BJ (cell line): Measurements from ENCODE around the gene HMG20B. TPM values are rescaled to one million over a fixed set of nuclear protein-coding genes. Genes with fewer than 3 reads are reported as not detected.

ENCODE experiments used
- CTCF ChIA-PET: fragments of 350-600 bp; formaldehyde crosslinking; extraction: SDS; loops from one replicate; lab custom pipeline; 2021; ENCODE audit warnings: antibody characterized with exemption, inconsistent platforms; lab: Yijun Ruan, JAX
- POLR2A ChIA-PET: fragments of 300-600 bp; sonication (Branson Sonifier 250); formaldehyde crosslinking; extraction: SDS; loops from one replicate; lab custom pipeline; 2021; ENCODE audit warnings: antibody characterized with exemption; lab: Charles Lee
- DNase-seq: peaks from one replicate; pipeline ENCODE4 v3.0.0-alpha.2; 2011; ENCODE audit warnings: low read depth
- H3K27me3 ChIP-seq: 2 replicates; pipeline ENCODE4 v1.6.0; 2011; ENCODE audit warnings: low read length; ENCODE audit not compliant: control insufficient read depth, insufficient read depth
- H3K36me3 ChIP-seq: 2 replicates; pipeline ENCODE4 v1.5.1; 2011; ENCODE audit warnings: low read length; ENCODE audit not compliant: control insufficient read depth, insufficient read depth
- H3K4me3 ChIP-seq: 2 replicates; pipeline ENCODE4 v1.5.1; 2011; ENCODE audit warnings: low read depth, mild to moderate bottlenecking, control low read depth, low read length
- polyA plus RNA-seq: library from polyadenylated mRNA; depleted of rRNA; stranded (reverse); fragments of >200 nt; gene quantifications from 2 replicates; pipeline ENCODE4 v1.2.3, GENCODE V29; 2011
- TF ChIP-seq, protein P1 (sequence below): IDR thresholded peaks from 2 replicates; pipeline ENCODE4 v1.5.1; 2011; ENCODE audit warnings: low read depth, mild to moderate bottlenecking, control low read depth, inconsistent platforms, low read length, moderate library complexity; ENCODE audit not compliant: insufficient read depth

The HMG20B gene
- polyA plus RNA-seq, 1 experiment = 54.2 TPM

DNA sequence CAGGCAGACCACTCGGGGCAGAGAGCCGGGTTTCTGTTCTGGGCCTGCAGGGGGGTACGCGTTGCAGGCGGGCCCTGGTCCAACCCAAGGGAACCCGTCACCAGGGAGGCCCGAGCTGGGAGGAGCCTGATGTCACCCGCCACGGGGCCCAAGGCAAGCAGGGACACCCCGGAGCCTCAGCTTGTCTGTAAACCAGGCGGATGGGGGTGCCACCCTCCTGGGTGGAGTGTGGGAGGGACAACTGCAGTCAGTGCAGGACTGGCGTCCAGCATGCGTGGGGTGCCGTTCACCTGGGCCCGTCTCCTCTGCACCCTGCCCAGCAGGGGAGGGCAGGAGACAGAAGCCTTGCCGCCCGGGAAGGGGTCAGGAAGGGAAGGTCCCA, 46.9 kb downstream of the HMG20B start:
- TF ChIP-seq, protein P1, sequence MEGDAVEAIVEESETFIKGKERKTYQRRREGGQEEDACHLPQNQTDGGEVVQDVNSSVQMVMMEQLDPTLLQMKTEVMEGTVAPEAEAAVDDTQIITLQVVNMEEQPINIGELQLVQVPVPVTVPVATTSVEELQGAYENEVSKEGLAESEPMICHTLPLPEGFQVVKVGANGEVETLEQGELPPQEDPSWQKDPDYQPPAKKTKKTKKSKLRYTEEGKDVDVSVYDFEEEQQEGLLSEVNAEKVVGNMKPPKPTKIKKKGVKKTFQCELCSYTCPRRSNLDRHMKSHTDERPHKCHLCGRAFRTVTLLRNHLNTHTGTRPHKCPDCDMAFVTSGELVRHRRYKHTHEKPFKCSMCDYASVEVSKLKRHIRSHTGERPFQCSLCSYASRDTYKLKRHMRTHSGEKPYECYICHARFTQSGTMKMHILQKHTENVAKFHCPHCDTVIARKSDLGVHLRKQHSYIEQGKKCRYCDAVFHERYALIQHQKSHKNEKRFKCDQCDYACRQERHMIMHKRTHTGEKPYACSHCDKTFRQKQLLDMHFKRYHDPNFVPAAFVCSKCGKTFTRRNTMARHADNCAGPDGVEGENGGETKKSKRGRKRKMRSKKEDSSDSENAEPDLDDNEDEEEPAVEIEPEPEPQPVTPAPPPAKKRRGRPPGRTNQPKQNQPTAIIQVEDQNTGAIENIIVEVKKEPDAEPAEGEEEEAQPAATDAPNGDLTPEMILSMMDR = no peak
- Histone ChIP-seq H3K36me3 (peaks cover 17% of the 10 kb centered on the region), H3K27me3 (no peaks in the 10 kb centered on the region), H3K4me3 (no peak overlapping the region)
- no peak for DNase-seq
- ChIA-PET POLR2A (no interaction called here), CTCF (interaction anchor here (2.1 to 3.5 kb wide), 2 partner anchors 75 to 77 kb away, joined by 10 to 24 read pairs; no protein-coding TSS in a partner anchor)

DNA sequence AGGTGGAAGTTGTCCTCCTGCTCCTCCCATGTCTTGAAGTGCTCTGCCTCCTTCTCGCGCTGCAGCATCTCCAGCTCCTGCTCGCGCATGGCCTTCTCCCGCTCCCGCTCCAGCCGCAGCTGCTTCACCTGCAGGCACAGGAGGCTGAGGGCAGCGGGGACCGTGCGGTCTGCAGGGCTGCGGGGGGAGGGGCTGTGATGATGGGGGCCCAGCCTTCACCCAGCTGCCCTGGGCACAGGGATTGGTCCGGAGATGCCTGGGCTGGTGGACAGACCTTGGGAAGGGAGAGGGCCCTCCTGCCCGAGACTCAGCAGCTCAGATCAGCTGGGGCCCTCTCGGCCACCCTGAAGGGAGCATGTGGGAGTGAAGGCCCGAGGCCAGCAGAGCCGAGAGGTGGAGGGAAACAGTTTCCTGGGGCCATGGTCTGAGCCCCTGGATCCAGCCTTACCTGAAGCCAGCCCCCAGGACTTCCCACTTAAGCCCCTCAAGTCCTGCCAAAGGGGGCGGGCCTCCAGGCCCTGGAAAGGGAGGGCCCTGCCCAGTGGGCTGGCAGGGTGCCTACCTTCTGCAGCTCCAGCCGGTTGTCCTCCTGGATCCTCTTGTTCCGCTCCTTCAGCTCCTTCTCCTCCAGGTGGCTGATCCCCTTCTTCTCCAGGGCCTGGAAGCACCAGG, 47.5 kb downstream of the HMG20B start:
- no peak for DNase-seq

DNA sequence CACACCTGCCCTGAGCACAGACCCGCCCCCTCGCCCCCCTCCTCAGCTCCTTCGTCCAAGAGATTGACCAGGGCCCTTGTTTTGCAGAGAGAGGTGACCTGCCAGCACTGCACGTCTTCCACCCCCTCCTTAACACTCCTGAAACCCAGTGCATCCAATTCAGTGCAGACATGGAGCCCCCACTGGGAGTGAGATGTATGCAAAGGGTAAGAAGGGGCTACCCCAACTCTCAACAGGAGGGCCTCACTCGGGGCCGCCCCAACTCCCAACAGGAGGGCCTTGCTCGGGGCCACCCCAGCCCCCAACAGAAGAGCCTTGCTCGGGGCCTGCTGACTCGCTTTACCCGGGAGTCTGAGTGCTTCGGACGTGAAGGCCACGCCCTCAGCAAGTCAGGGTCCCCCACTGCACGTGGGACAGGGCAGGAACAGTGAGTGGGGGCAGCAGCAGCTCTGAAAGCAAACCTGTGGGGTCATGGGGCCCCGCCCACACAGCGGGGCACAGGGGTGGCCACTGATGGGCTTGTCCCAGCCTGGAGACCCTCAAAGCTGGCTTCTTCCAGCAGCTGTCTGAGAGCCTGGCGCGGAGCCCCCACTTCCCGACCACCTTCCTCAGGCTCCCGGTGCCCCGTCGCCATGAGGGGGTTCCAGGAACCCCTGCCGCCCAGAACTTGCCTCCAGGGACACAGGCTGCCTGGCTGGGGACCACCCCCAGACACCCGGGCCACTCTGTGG, 48.2 kb downstream of the HMG20B start:
- TF ChIP-seq, protein P1 = no peak
- CTCF ChIA-PET = interaction anchor here (0.6 to 3.5 kb wide), 5 partner anchors 12 to 657 kb away, joined by 3 to 24 read pairs (median 4); no protein-coding TSS in a partner anchor
- POLR2A ChIA-PET = no interaction called here
- Histone ChIP-seq H3K36me3 (peaks cover 15% of the 10 kb centered on the region), H3K4me3 (no peak overlapping the region), H3K27me3 (no peaks in the 10 kb centered on the region)
- DNase-seq = no peak

More for the DNA sequence above, 47.5 kb downstream of the HMG20B start:
- ChIA-PET CTCF (interaction anchor here (1.1 to 3.5 kb wide), 2 partner anchors 13 to 75 kb away, joined by 4 to 24 read pairs; no protein-coding TSS in a partner anchor), POLR2A (no interaction called here)
- Histone ChIP-seq H3K4me3 (no peak overlapping the region), H3K36me3 (peaks cover 17% of the 10 kb centered on the region), H3K27me3 (no peaks in the 10 kb centered on the region)
- TF ChIP-seq, protein P1 = no peak

DNA sequence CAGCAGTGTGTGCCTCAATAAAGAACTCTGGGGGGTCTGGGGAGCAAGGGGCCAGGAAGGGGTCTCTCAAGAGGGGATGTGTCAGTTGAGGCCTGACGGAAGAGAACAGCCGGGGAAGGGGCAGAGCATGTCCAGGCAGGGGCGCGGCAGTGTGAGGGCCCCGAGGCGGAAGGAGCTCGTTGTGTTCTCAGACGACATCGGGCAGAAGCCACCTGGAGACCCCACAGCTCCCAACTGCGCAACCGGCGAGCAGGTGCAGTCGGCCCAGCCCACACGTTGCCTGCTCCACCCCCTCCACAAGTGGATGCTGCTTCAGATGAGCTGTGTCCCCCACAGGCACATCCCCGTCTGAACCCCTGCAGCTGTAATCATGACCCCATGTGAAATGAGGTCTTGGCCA, 48.9 kb downstream of the HMG20B start:
- TF ChIP-seq, protein P1 = no peak
- no peak for DNase-seq
- POLR2A ChIA-PET = no interaction called here
- CTCF ChIA-PET = interaction anchor here (0.6 to 1.1 kb wide), 4 partner anchors 73 to 657 kb away, joined by 3 to 6 read pairs (median 4); no protein-coding TSS in a partner anchor
- peaks cover 15% of the 10 kb centered on the region for H3K36me3 ChIP-seq
- no peak overlapping the region for H3K4me3 ChIP-seq
- H3K27me3 ChIP-seq = no peaks in the 10 kb centered on the region

DNA sequence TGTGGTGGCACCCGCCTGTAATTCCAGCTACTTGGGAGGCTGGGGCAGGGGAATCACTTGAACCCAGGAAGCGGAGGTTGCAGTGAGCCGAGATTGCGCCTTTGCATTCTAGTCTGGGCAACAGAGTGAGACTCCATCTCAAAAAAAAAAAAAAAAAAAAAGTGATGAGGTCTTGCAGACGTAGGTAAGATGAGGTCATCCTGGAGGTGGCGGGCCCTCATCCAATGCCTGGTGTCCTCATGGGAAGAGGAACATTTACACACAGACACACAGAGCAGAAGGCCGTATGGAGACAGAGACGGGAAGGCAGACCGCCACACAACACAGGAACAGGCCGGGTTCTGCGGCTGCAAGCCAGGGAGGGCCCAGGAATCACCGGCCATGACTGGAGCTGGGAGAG, 49.5 kb downstream of the HMG20B start:
- no peak overlapping the region for H3K4me3 ChIP-seq
- ChIA-PET CTCF (interaction anchor here (0.7 to 1.1 kb wide), 3 partner anchors 74 to 318 kb away, joined by 3 to 6 read pairs (median 4); no protein-coding TSS in a partner anchor), POLR2A (no interaction called here)
- no peaks in the 10 kb centered on the region for H3K27me3 ChIP-seq
- peaks cover 14% of the 10 kb centered on the region for H3K36me3 ChIP-seq
- TF ChIP-seq, protein P1 = no peak
- no peak for DNase-seq
